K562 (cell line): ENCODE results near the gene AIDA. TPM values are rescaled to one million over a fixed set of nuclear protein-coding genes. Genes with fewer than 3 reads are reported as not detected.

Source experiments
- ETS2 ChIP-seq: IDR thresholded peaks from 2 replicates; pipeline ENCODE4 v1.6.1; 2016; ENCODE audit warnings: borderline replicate concordance, missing genetic modification characterization, mild to moderate bottlenecking, moderate library complexity, missing compliant biosample characterization; ENCODE audit not compliant: poor library complexity, severe bottlenecking
- GABPB1 ChIP-seq: sonication (generic); formaldehyde crosslinking; IDR thresholded peaks from 2 replicates; pipeline ENCODE4 v1.8.0; 2022; ENCODE audit warnings: mild to moderate bottlenecking, missing genetic modification reagents
- GABPB2 ChIP-seq: fragments of 250-450 bp; sonication (Bioruptor Pico); conservative IDR thresholded peaks from 2 replicates; pipeline ENCODE4 v1.5.1; 2021; ENCODE audit warnings: mild to moderate bottlenecking
- MAFK ChIP-seq: IDR thresholded peaks from 2 replicates; pipeline ENCODE4 v1.6.1; 2011; ENCODE audit warnings: low read length, improper control_type of control experiment
- NEUROD1 ChIP-seq: fragments of 150-350 bp; IDR thresholded peaks from 2 replicates; pipeline ENCODE4 v1.6.1; 2014; ENCODE audit warnings: borderline replicate concordance, low read length, low read depth; ENCODE audit not compliant: partially characterized antibody
- NR2F6 ChIP-seq: fragments of 450-650 bp; formaldehyde crosslinking; IDR thresholded peaks from 2 replicates; pipeline ENCODE4 v1.4.0; 2020; ENCODE audit warnings: mild to moderate bottlenecking
- RBM17 ChIP-seq: fragments of 200-400 bp; formaldehyde crosslinking; IDR thresholded peaks from 2 replicates; pipeline ENCODE4 v1.6.1; 2017; ENCODE audit warnings: low read depth, mild to moderate bottlenecking, low read length, borderline replicate concordance
- RFX5 ChIP-seq: IDR thresholded peaks from 2 replicates; pipeline ENCODE4 v1.6.1; 2011; ENCODE audit warnings: low read depth, mild to moderate bottlenecking, improper control_type of control experiment, low read length
- SRSF3 ChIP-seq: fragments of 200-400 bp; formaldehyde crosslinking; IDR thresholded peaks from 2 replicates; pipeline ENCODE4 v1.6.1; 2016; ENCODE audit warnings: mild to moderate bottlenecking, low read length, moderate library complexity; ENCODE audit not compliant: insufficient read depth
- TCF15 ChIP-seq: fragments of 250-450 bp; sonication (Bioruptor Pico); IDR thresholded peaks from 2 replicates; pipeline ENCODE4 v1.8.0; 2022; ENCODE audit warnings: moderate library complexity, mild to moderate bottlenecking, inconsistent platforms
- TSHZ1 ChIP-seq: fragments of 250-450 bp; sonication (Bioruptor Pico); IDR thresholded peaks from 2 replicates; pipeline ENCODE4 v1.4.0; 2020; ENCODE audit warnings: mild to moderate bottlenecking, moderate library complexity
- ZNF197 ChIP-seq: fragments of 200-800 bp; sonication (Bioruptor generic); IDR thresholded peaks from 2 replicates; pipeline ENCODE4 v1.6.1; 2016; ENCODE audit warnings: low read depth, missing genetic modification characterization, missing compliant biosample characterization
- ZNF239 ChIP-seq: fragments of 250-450 bp; sonication (Bioruptor Pico); IDR thresholded peaks from 2 replicates; pipeline ENCODE4 v1.4.0; 2020; ENCODE audit warnings: mild to moderate bottlenecking
- polyA plus RNA-seq, 8 experiments: library from polyadenylated mRNA; depleted of rRNA in 4 of 8; stranded (reverse) in 5 of 8; unstranded in 3 of 8; fragments of >200 nt; fragmentation: Nextera tagmentation in 2 of 8; fragmentation: Illumina TruSeq in 1 of 8; extraction: Ambion mirVana in 2 of 8; extraction: Trizol in 1 of 8; gene quantifications; 2 replicates each; pipeline versions ENCODE4 v1.2.1 to v1.2.3, GENCODE V29; 2011 to 2014; ENCODE audit warnings: inconsistent platforms in 1 of 8, missing spikeins in 1 of 8
- total RNA-seq, 7 experiments: library from RNA; depleted of rRNA in 6 of 7; stranded (reverse); fragments of >200 nt in 6 of 7; fragmentation: Illumina TruSeq in 2 of 7; extraction: Trizol in 2 of 7; gene quantifications; 2 replicates each; pipeline versions ENCODE4 v1.2.1 to v1.2.3, GENCODE V29; 2011 to 2021; ENCODE audit warnings: low replicate concordance in 1 of 7
- TF ChIP-seq, protein P1 (sequence below): fragments of 250-450 bp; sonication (Bioruptor Pico); IDR thresholded peaks from 2 replicates; pipeline ENCODE4 v1.5.0; 2021
- TF ChIP-seq, protein P2 (sequence below), 2 experiments: fragments of 150-350 bp in 1 of 2; IDR thresholded peaks; 2 replicates each; pipeline ENCODE4 v1.6.1; 2012 to 2016; ENCODE audit warnings: low read depth in 2 of 2, low read length in 2 of 2, mild to moderate bottlenecking in 1 of 2, moderate library complexity in 1 of 2
- TF ChIP-seq, protein P3 (sequence below): sonication (generic); formaldehyde crosslinking; IDR thresholded peaks from 2 replicates; pipeline ENCODE4 v1.8.0; 2023; ENCODE audit warnings: mild to moderate bottlenecking, missing genetic modification reagents

Gene AIDA
- total and polyA plus RNA-seq, 9 of the 15 experiments (the other 6 are each of a cell fraction or from before 2014, with no cell fraction given) = 18.2 to 77.9 (median 24.9) TPM

- TF ChIP-seq, protein P1, sequence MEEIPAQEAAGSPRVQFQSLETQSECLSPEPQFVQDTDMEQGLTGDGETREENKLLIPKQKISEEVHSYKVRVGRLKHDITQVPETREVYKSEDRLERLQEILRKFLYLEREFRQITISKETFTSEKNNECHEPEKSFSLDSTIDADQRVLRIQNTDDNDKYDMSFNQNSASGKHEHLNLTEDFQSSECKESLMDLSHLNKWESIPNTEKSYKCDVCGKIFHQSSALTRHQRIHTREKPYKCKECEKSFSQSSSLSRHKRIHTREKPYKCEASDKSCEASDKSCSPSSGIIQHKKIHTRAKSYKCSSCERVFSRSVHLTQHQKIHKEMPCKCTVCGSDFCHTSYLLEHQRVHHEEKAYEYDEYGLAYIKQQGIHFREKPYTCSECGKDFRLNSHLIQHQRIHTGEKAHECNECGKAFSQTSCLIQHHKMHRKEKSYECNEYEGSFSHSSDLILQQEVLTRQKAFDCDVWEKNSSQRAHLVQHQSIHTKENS = no peak
- TF ChIP-seq, protein P2, sequence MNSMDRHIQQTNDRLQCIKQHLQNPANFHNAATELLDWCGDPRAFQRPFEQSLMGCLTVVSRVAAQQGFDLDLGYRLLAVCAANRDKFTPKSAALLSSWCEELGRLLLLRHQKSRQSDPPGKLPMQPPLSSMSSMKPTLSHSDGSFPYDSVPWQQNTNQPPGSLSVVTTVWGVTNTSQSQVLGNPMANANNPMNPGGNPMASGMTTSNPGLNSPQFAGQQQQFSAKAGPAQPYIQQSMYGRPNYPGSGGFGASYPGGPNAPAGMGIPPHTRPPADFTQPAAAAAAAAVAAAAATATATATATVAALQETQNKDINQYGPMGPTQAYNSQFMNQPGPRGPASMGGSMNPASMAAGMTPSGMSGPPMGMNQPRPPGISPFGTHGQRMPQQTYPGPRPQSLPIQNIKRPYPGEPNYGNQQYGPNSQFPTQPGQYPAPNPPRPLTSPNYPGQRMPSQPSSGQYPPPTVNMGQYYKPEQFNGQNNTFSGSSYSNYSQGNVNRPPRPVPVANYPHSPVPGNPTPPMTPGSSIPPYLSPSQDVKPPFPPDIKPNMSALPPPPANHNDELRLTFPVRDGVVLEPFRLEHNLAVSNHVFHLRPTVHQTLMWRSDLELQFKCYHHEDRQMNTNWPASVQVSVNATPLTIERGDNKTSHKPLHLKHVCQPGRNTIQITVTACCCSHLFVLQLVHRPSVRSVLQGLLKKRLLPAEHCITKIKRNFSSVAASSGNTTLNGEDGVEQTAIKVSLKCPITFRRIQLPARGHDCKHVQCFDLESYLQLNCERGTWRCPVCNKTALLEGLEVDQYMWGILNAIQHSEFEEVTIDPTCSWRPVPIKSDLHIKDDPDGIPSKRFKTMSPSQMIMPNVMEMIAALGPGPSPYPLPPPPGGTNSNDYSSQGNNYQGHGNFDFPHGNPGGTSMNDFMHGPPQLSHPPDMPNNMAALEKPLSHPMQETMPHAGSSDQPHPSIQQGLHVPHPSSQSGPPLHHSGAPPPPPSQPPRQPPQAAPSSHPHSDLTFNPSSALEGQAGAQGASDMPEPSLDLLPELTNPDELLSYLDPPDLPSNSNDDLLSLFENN (IDR thresholded peaks at IDR 0.05; ENCODE audit: low read depth in 2 of 2, low read length in 2 of 2) = peak in 1 of 2 experiments; percentile 55; a peak in 1 of 4 replicates
- TF ChIP-seq TCF15 (peak; percentile 88), RFX5 (no peak), NEUROD1 (peak; percentile 44), SRSF3 (no peak), NR2F6 (no peak), ZNF197 (CRISPR knock-in tag) (peak; percentile 96; the same call in 1 of the 2 replicates), TSHZ1 (CRISPR knock-in tag) (0 out of 2 replicates have a peak, but pooled peaks have one; percentile 40), GABPB1 (CRISPR knock-in tag) (peak; percentile 31; the same call in 1 of the 2 replicates), RBM17 (no peak), GABPB2 (no peak), MAFK (no peak), ETS2 (tag) (no peak), ZNF239 (CRISPR knock-in tag) (peak; percentile 39)
- TF ChIP-seq, protein P3, sequence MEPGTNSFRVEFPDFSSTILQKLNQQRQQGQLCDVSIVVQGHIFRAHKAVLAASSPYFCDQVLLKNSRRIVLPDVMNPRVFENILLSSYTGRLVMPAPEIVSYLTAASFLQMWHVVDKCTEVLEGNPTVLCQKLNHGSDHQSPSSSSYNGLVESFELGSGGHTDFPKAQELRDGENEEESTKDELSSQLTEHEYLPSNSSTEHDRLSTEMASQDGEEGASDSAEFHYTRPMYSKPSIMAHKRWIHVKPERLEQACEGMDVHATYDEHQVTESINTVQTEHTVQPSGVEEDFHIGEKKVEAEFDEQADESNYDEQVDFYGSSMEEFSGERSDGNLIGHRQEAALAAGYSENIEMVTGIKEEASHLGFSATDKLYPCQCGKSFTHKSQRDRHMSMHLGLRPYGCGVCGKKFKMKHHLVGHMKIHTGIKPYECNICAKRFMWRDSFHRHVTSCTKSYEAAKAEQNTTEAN (CRISPR knock-in tag) = no peak
Measured at GRCh38 chr1:222712253-222713090, at the start of gene AIDA, which contains the start of gene BROX (continued).
